Common myeloid progenitor, CD34-positive (primary cell): ENCODE data around the gene PTPRG.

Experiments used
- CTCF ChIA-PET: fragments of 350-600 bp; sonication (Branson Sonifier 250); formaldehyde crosslinking; loops from one replicate; lab custom pipeline; 2021; ENCODE audit warnings: antibody characterized with exemption; lab: Charles Lee
- POLR2A ChIA-PET: fragments of 350-600 bp; sonication (Branson Sonifier 250); formaldehyde crosslinking; loops from one replicate; lab custom pipeline; 2021; ENCODE audit warnings: antibody characterized with exemption; lab: Charles Lee
- DNase-seq, 3 donors: peaks; one replicate each; pipeline versions ENCODE4 v3.0.0 to v3.0.0-alpha.2; 2013
- H3K27ac ChIP-seq, 2 experiments: 1 replicate in 1 of 2; 2 replicates in 1 of 2; pipeline ENCODE4 v1.7.0; 2013; ENCODE audit warnings: inconsistent platforms in 2 of 2, low read length in 2 of 2, mild to moderate bottlenecking in 2 of 2, low read depth in 1 of 2, moderate library complexity in 1 of 2; ENCODE audit not compliant: severe bottlenecking in 2 of 2, insufficient read depth in 1 of 2, poor library complexity in 1 of 2
- H3K27me3 ChIP-seq, 5 experiments: replicated peaks in 2 of 5; 1 replicate in 3 of 5; 2 replicates in 2 of 5; pipeline versions ENCODE4 v1.6.1 to v1.7.0; 2013; ENCODE audit warnings: low read length in 4 of 5, mild to moderate bottlenecking in 2 of 5, moderate library complexity in 2 of 5, inconsistent platforms in 1 of 5; ENCODE audit not compliant: insufficient read depth in 5 of 5, control insufficient read depth in 4 of 5
- H3K36me3 ChIP-seq, 4 experiments: 1 replicate in 2 of 4; 2 replicates in 2 of 4; pipeline versions ENCODE4 v1.6.1 to v1.7.0; 2013; ENCODE audit warnings: low read length in 3 of 4, control low read depth in 1 of 4, mild to moderate bottlenecking in 1 of 4; ENCODE audit not compliant: control insufficient read depth in 4 of 4, insufficient read depth in 4 of 4
- H3K4me1 ChIP-seq, 4 experiments: 1 replicate in 3 of 4; 2 replicates in 1 of 4; pipeline versions ENCODE4 v1.6.1 to v1.7.1; 2013; ENCODE audit warnings: low read length in 3 of 4, mild to moderate bottlenecking in 3 of 4, control low read depth in 1 of 4, inconsistent platforms in 1 of 4, moderate library complexity in 1 of 4; ENCODE audit not compliant: control insufficient read depth in 4 of 4, insufficient read depth in 4 of 4; ENCODE audit errors: control extremely low read depth in 1 of 4
- H3K4me3 ChIP-seq, 7 experiments: 1 replicate in 4 of 7; 2 replicates in 3 of 7; pipeline versions ENCODE4 v1.5.1 to v1.7.0; 2013; ENCODE audit warnings: mild to moderate bottlenecking in 7 of 7, low read length in 6 of 7, moderate library complexity in 6 of 7, inconsistent platforms in 2 of 7, low read depth in 2 of 7, control low read depth in 1 of 7; ENCODE audit not compliant: insufficient read depth in 4 of 7, control insufficient read depth in 1 of 7; ENCODE audit errors: extremely low read depth in 1 of 7
- H3K9me3 ChIP-seq, 5 experiments: 1 replicate in 4 of 5; 2 replicates in 1 of 5; pipeline versions ENCODE4 v1.6.1 to v1.7.1; 2013; ENCODE audit warnings: low read length in 4 of 5, mild to moderate bottlenecking in 2 of 5, inconsistent platforms in 1 of 5, low read depth in 1 of 5, moderate library complexity in 1 of 5; ENCODE audit not compliant: control insufficient read depth in 4 of 5, insufficient read depth in 2 of 5; ENCODE audit errors: control extremely low read depth in 1 of 5
- WGBS: methylation state at CpG from one replicate; pipeline ENCODE4 v1.1.5; 2013; ENCODE audit not compliant: insufficient coverage; 5-methylcytosine and 5-hydroxymethylcytosine counted together

PTPRG gene

GRCh38 chr3:62287392-62287927 lies 726.1 kb downstream of the PTPRG start:
- Histone ChIP-seq H3K4me1 (no peaks in the 10 kb centered on the region), H3K36me3 (no peaks in the 10 kb centered on the region), H3K9me3 (no peaks in the 10 kb centered on the region), H3K27ac (no peak overlapping the region), H3K4me3 (no peak overlapping the region), H3K27me3 (no peaks in the 10 kb centered on the region)
- ChIA-PET CTCF (no interaction called here), POLR2A (no interaction called here)
- DNase-seq = no peak
- 71% methylated on average over 1 of the region's 4 CpGs for WGBS

DNA sequence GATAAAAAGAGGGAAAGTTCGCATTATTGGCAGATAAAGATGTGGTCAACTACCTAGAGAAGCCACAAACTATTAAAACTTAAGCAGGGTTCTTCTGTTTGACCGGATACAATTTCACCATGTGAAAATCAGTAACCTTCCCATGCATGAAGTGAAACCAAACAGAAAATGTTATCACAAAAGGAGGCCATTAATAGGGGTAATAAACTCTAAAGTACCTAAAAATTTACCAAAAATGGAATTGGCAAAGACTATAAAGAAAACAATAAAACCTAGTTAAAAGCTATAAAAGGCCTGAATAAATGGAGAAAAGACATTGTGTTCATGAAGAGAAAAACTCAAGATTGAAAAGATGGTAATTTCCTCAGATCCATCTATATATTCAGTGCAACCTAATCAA lies 728.6 kb downstream of the PTPRG start:
- CTCF ChIA-PET = no interaction called here
- POLR2A ChIA-PET = no interaction called here
- DNase-seq = no peak

GRCh38 chr3:62293051-62293780 lies 731.8 kb downstream of the PTPRG start:
- H3K9me3 ChIP-seq = no peaks in the 10 kb centered on the region
- H3K36me3 ChIP-seq = no peaks in the 10 kb centered on the region
- ChIA-PET POLR2A (no interaction called here), CTCF (no interaction called here)
- H3K4me3 ChIP-seq = no peak overlapping the region
- no peak for DNase-seq
- H3K4me1 ChIP-seq = no peaks in the 10 kb centered on the region
- H3K27ac ChIP-seq = no peak overlapping the region
- WGBS = no CpG with 5 or more reads among the region's 2 CpGs
- H3K27me3 ChIP-seq = no peaks in the 10 kb centered on the region

More for the DNA sequence above, 728.6 kb downstream of the PTPRG start:
- Histone ChIP-seq H3K4me3 (no peak overlapping the region), H3K27ac (no peak overlapping the region), H3K9me3 (no peaks in the 10 kb centered on the region), H3K4me1 (no peaks in the 10 kb centered on the region), H3K36me3 (no peaks in the 10 kb centered on the region), H3K27me3 (no peaks in the 10 kb centered on the region)
- 100% methylated on average over 1 of the region's 2 CpGs for WGBS

- ChIA-PET CTCF (no interaction called here), POLR2A (no interaction called here)
- 85% methylated on average over 2 of the region's 2 CpGs for WGBS
- H3K4me1 ChIP-seq = no peaks in the 10 kb centered on the region
- no peak overlapping the region for H3K4me3 ChIP-seq
- H3K9me3 ChIP-seq = no peaks in the 10 kb centered on the region
- no peaks in the 10 kb centered on the region for H3K27me3 ChIP-seq
- no peaks in the 10 kb centered on the region for H3K36me3 ChIP-seq
- H3K27ac ChIP-seq = no peak overlapping the region
- no peak for DNase-seq
Observed at GRCh38 chr3:62295571-62295970, 734.2 kb downstream of the PTPRG start.

GRCh38 chr3:62300617-62301016 lies 739.2 kb downstream of the PTPRG start:
- Histone ChIP-seq H3K27ac (no peak overlapping the region), H3K4me3 (no peak overlapping the region), H3K4me1 (no peaks in the 10 kb centered on the region), H3K27me3 (no peaks in the 10 kb centered on the region), H3K36me3 (no peaks in the 10 kb centered on the region), H3K9me3 (peaks cover 0 to 8% (median 0%) of the 10 kb centered on the region in 5 experiments)
- 100% methylated on average over 2 of the region's 3 CpGs for WGBS
- no peak for DNase-seq
- POLR2A ChIA-PET = no interaction called here
- CTCF ChIA-PET = interaction anchor here (0.6 kb wide), 1 partner anchor 1672 kb away, joined by 3 read pairs; no protein-coding TSS in a partner anchor

DNA sequence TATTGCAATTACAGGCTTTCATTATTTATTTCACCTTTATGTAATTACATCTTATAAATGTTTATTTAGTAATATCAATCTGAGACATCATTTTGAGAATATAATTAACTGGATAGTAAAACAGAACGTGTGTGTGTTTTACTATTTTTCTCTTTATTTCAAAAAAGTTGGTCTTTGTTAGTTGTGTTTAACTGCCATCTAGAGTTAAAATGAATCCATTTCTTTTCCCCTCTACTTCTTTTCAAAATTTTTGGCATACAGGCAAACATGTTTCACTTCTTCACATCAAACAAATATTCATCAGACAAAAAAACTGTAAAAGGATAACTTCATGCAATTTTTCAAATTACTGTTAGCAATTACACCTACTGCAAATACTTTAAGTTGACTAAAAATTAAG lies 750.8 kb downstream of the PTPRG start:
- DNase-seq = no peak
- no peaks in the 10 kb centered on the region for H3K4me1 ChIP-seq
- WGBS = no CpG with 5 or more reads among the region's 1 CpG
- H3K36me3 ChIP-seq = no peaks in the 10 kb centered on the region
- no peak overlapping the region for H3K4me3 ChIP-seq
- H3K27ac ChIP-seq = no peak overlapping the region
- CTCF ChIA-PET = interaction anchor here (1.4 kb wide), 1 partner anchor 111 kb away, joined by 5 read pairs; no protein-coding TSS in a partner anchor
- no peaks in the 10 kb centered on the region for H3K27me3 ChIP-seq
- H3K9me3 ChIP-seq = no peaks in the 10 kb centered on the region
- POLR2A ChIA-PET = no interaction called here

DNA sequence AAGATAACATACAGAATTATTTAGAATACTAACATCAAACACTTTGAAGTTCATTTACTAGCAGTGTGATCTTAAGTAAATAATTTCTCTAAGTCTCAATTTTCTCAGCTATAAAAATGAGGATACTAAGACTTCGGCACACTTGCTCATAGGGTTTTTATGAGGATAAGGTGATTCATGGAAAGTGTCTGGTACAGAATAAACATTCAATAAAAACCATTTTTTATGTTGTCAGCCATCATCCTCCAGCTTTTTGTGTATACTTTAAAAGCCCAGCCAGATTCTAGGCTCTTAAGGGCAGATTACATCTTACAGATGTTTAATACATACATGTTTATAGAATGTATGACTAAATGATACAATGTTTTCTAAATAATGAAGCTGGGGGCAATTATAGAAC lies 755.2 kb downstream of the PTPRG start:
- Histone ChIP-seq H3K36me3 (no peaks in the 10 kb centered on the region), H3K27ac (no peak overlapping the region), H3K4me1 (peaks cover 0 to 10% (median 7%) of the 10 kb centered on the region in 4 experiments), H3K27me3 (peaks cover 0 to 8% (median 5%) of the 10 kb centered on the region in 5 experiments), H3K4me3 (no peak overlapping the region), H3K9me3 (peaks cover 0 to 7% (median 0%) of the 10 kb centered on the region in 5 experiments)
- DNase-seq = no peak
- WGBS = no CpG with 5 or more reads among the region's 1 CpG
- POLR2A ChIA-PET = no interaction called here
- CTCF ChIA-PET = interaction anchor here (1.2 to 1.4 kb wide), 2 partner anchors 9 to 14 kb away, joined by 4 read pairs; no protein-coding TSS in a partner anchor
